GM12878 (cell line): ENCODE results near the gene PFKFB3. TPM values are rescaled to one million over a fixed set of nuclear protein-coding genes. Genes with fewer than 3 reads are reported as not detected.

Experiments used
- ATAC-seq: fragments of 200-7000 bp; cut with Tn5 transposase; 3 replicates; pipeline ENCODE4 v1.9.1; 2020; ENCODE audit warnings: mild to moderate bottlenecking, moderate library complexity
- BruUV-seq: library from RNA; stranded (reverse); fragments of 400-500 nt; replicated peaks from 2 replicates; lab custom pipeline; 2021; lab: Mats Ljungman, UMichigan
- CTCF ChIA-PET: fragments of 300-600 bp; sonication (Branson Sonifier 250); formaldehyde crosslinking; extraction: SDS; loops from one replicate; lab custom pipeline; 2021; ENCODE audit warnings: inconsistent platforms; lab: Yijun Ruan, JAX
- POLR2A ChIA-PET: fragments of 350-600 bp; formaldehyde crosslinking; extraction: SDS; loops from one replicate; lab custom pipeline; 2021; ENCODE audit warnings: inconsistent platforms; lab: Charles Lee
- RAD21 ChIA-PET: fragments of 300-600 bp; sonication (Branson Sonifier 250); formaldehyde crosslinking; loops from one replicate; lab custom pipeline; 2023; ENCODE audit warnings: antibody characterized with exemption; ENCODE audit not compliant: unreplicated experiment; lab: Charles Lee
- SMC1A ChIA-PET: fragments of 300-600 bp; sonication (Branson Sonifier 250); formaldehyde crosslinking; loops from one replicate; lab custom pipeline; 2023; ENCODE audit not compliant: unreplicated experiment, uncharacterized antibody; lab: Charles Lee
- DNase-seq: peaks from one replicate; pipeline ENCODE4 v3.0.0-alpha.2; 2011; ENCODE audit warnings: low read depth, low spot score
- FAIRE-seq: peaks from 3 replicates; lab custom pipeline; 2011; peaks lifted over from hg19 to GRCh38; lab: Jason Lieb, UNC
- H2AFZ ChIP-seq: 2 replicates; pipeline ENCODE4 v1.6.0; 2011; ENCODE audit warnings: low read depth, low read length, control low read depth; ENCODE audit not compliant: control insufficient read depth
- H3K27ac ChIP-seq: 2 replicates; pipeline ENCODE4 v1.5.1; 2011; ENCODE audit warnings: control low read depth; ENCODE audit not compliant: control insufficient read depth, insufficient read depth
- H3K27me3 ChIP-seq, 2 experiments: replicated peaks in 1 of 2; 2 replicates each; pipeline versions ENCODE4 v1.6.0 to v1.6.1; 2011; ENCODE audit warnings: low read length in 1 of 2; ENCODE audit not compliant: control insufficient read depth in 2 of 2, insufficient read depth in 2 of 2
- H3K36me3 ChIP-seq, 2 experiments: 2 replicates each; pipeline ENCODE4 v1.5.1; 2011; ENCODE audit warnings: low read length in 1 of 2; ENCODE audit not compliant: control insufficient read depth in 2 of 2, insufficient read depth in 2 of 2
- H3K4me1 ChIP-seq: 2 replicates; pipeline ENCODE4 v1.6.1; 2011; ENCODE audit warnings: mild to moderate bottlenecking, low read length, moderate library complexity, mixed read lengths; ENCODE audit not compliant: control insufficient read depth, insufficient read depth
- H3K4me2 ChIP-seq: 2 replicates; pipeline ENCODE4 v1.6.0; 2011; ENCODE audit warnings: control low read depth; ENCODE audit not compliant: control insufficient read depth, insufficient read depth
- H3K4me3 ChIP-seq: fragments of 200-600 bp; sonication (generic); 2 replicates; pipeline ENCODE4 v1.5.1; 2016
- H3K79me2 ChIP-seq: 2 replicates; pipeline ENCODE4 v1.6.0; 2011; ENCODE audit warnings: low read length; ENCODE audit not compliant: control insufficient read depth, insufficient read depth
- H3K9ac ChIP-seq: 2 replicates; pipeline ENCODE4 v1.8.0; 2011; ENCODE audit warnings: low read length, control low read depth, mixed read lengths; ENCODE audit not compliant: control insufficient read depth, insufficient read depth
- H3K9me3 ChIP-seq: replicated peaks from 3 replicates; pipeline ENCODE4 v1.5.1; 2011; ENCODE audit warnings: mild to moderate bottlenecking, low read length; ENCODE audit not compliant: control insufficient read depth, insufficient read depth
- H4K20me1 ChIP-seq: 2 replicates; pipeline ENCODE4 v1.6.0; 2011; ENCODE audit not compliant: control insufficient read depth, insufficient read depth
- NKRF ChIP-seq: fragments of 450-650 bp; conservative IDR thresholded peaks from 2 replicates; pipeline ENCODE4 v1.6.1; 2017; ENCODE audit warnings: mild to moderate bottlenecking, moderate library complexity
- PAX8 ChIP-seq: fragments of 450-650 bp; IDR thresholded peaks from 2 replicates; pipeline ENCODE4 v1.6.1; 2017; ENCODE audit warnings: mild to moderate bottlenecking, moderate library complexity
- POLR2A ChIP-seq: IDR thresholded peaks from 2 replicates; pipeline ENCODE4 v1.6.1; 2011; ENCODE audit warnings: low read depth, mild to moderate bottlenecking, low read length
- TARDBP ChIP-seq: IDR thresholded peaks from 2 replicates; pipeline ENCODE4 v1.6.1; 2016; ENCODE audit warnings: borderline replicate concordance
- ZBTB33 ChIP-seq: fragments of 450-650 bp; IDR thresholded peaks from 2 replicates; pipeline ENCODE4 v1.6.1; 2017; ENCODE audit warnings: mild to moderate bottlenecking
- ZNF207 ChIP-seq: fragments of 450-650 bp; IDR thresholded peaks from 2 replicates; pipeline ENCODE4 v1.6.1; 2014; ENCODE audit warnings: antibody characterized with exemption, mild to moderate bottlenecking, borderline replicate concordance
- ZNF24 ChIP-seq: fragments of 450-650 bp; IDR thresholded peaks from 2 replicates; pipeline ENCODE4 v1.6.1; 2017; ENCODE audit warnings: antibody characterized with exemption, mild to moderate bottlenecking
- WGBS: methylation state at CpG from one replicate; pipeline ENCODE4 v1.1.6; 2016; ENCODE audit warnings: low lambda C conversion rate; ENCODE audit not compliant: insufficient replicate concordance, insufficient coverage; ENCODE audit errors: missing lambda C conversion rate; 5-methylcytosine and 5-hydroxymethylcytosine counted together
- in situ Hi-C: fragments of 300-500 bp; cut with MboI; formaldehyde crosslinking; loops from 9 replicates; pipeline ENCODE4 v1.14.3; 2018; ENCODE audit warnings: mixed read lengths
- intact Hi-C: fragments of 100-400 bp; cut with micrococcal nuclease; formaldehyde crosslinking; loops from one replicate; pipeline ENCODE4 v1.14.2; 2022; ENCODE audit not compliant: unreplicated experiment
- polyA plus RNA-seq, 11 experiments: library from polyadenylated mRNA; depleted of rRNA in 4 of 11; unstranded in 6 of 11; stranded (reverse) in 5 of 11; fragments of >200 nt; fragmentation: Nextera tagmentation in 4 of 11; fragmentation: Illumina TruSeq in 1 of 11; extraction: Ambion mirVana in 4 of 11; extraction: Trizol in 1 of 11; gene quantifications; 1 replicate in 1 of 11; 2 replicates in 10 of 11; pipeline versions ENCODE4 v1.2.1 to v1.2.3, GENCODE V29; 2011 to 2016; ENCODE audit warnings: inconsistent platforms in 2 of 11, missing spikeins in 2 of 11, low read depth in 1 of 11
- total RNA-seq, 4 experiments: library from RNA; depleted of rRNA in 3 of 4; stranded (reverse); fragments of >200 nt in 3 of 4; fragmentation: Illumina TruSeq in 1 of 4; extraction: Trizol in 1 of 4; gene quantifications; 2 replicates each; pipeline versions ENCODE4 v1.2.1 to v1.2.3, GENCODE V29; 2013 to 2021
- TF ChIP-seq, protein P1 (sequence below): IDR thresholded peaks from 2 replicates; pipeline ENCODE4 v1.6.1; 2011; ENCODE audit warnings: low read depth, mild to moderate bottlenecking, low read length, moderate library complexity, borderline replicate concordance; ENCODE audit errors: extremely low read depth
- TF ChIP-seq, protein P2 (sequence below): IDR thresholded peaks from 2 replicates; pipeline ENCODE4 v1.6.1; 2012; ENCODE audit warnings: low read length, inconsistent platforms
- TF ChIP-seq, protein P3 (sequence below): IDR thresholded peaks from 2 replicates; pipeline ENCODE4 v1.6.1; 2012; ENCODE audit warnings: low read depth, low read length, improper control_type of control experiment

Gene PFKFB3
- total and polyA plus RNA-seq, 10 of the 15 experiments (the other 5 are each of a cell fraction or from before 2014, with no cell fraction given) = 1.6 to 46.7 (median 13.7) TPM

GRCh38 chr10:6197321-6197720 is 5.4 kb upstream of the PFKFB3 start:
- 68% methylated on average over 2 of the region's 2 CpGs for WGBS
- ATAC-seq = no peak
- Histone ChIP-seq H3K9ac (no peak overlapping the region), H4K20me1 (no peaks in the 10 kb centered on the region), H3K27me3 (no peaks in the 10 kb centered on the region), H3K27ac (no peak overlapping the region), H3K9me3 (no peaks in the 10 kb centered on the region), H3K4me3 (no peak overlapping the region), H3K79me2 (no peaks in the 10 kb centered on the region), H3K36me3 (no peaks in the 10 kb centered on the region), H3K4me2 (no peak overlapping the region), H2AFZ (no peak overlapping the region), H3K4me1 (peaks cover 4% of the 10 kb centered on the region)
- no peak for DNase-seq
- intact Hi-C loops (no loop called here), in situ Hi-C loops (no loop called here)
- BruUV-seq = no TSS peak
- ChIA-PET SMC1A (interaction anchor here (0.7 to 1.4 kb wide), 2 partner anchors 148 to 205 kb away, joined by 3 to 4 read pairs; no protein-coding TSS in a partner anchor), RAD21 (interaction anchor here (0.6 kb wide), 1 partner anchor 290 kb away, joined by 4 read pairs; no protein-coding TSS in a partner anchor), CTCF (interaction anchor here (1.1 kb wide), 1 partner anchor 205 kb away, joined by 3 read pairs; no protein-coding TSS in a partner anchor)
- FAIRE-seq = no peak
- TF ChIP-seq NKRF = no peak
- no peak for TF ChIP-seq ZNF24
- no peak for TF ChIP-seq PAX8
- TF ChIP-seq, all 136 proteins: peak for 0
- POLR2A ChIA-PET = no interaction called here

DNA sequence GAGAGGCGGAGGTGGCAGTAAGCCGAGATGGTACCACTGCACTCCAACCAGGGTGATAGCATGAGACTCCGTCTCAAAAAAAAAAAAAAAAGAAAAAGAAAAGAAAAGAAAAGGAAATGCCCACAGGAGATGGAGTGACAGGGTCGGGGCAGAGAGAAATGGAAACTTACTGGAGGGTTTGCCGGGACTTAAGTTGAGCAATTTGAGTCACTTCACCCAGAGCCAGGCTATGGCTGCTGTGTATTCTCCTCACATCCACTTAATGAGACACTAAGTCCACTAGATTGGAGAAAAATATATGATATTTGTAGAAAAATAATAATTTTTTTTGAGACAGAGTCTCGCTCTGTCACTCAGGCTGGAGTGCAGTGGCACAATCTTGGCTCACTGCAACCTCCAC is 4.6 kb upstream of the PFKFB3 start:
- Histone ChIP-seq H3K9me3 (no peaks in the 10 kb centered on the region), H3K4me2 (no peak overlapping the region), H2AFZ (no peak overlapping the region), H3K79me2 (no peaks in the 10 kb centered on the region), H4K20me1 (no peaks in the 10 kb centered on the region), H3K9ac (no peak overlapping the region), H3K27ac (no peak overlapping the region), H3K36me3 (no peaks in the 10 kb centered on the region), H3K27me3 (no peaks in the 10 kb centered on the region), H3K4me3 (no peak overlapping the region), H3K4me1 (peaks cover 5% of the 10 kb centered on the region)
- intact Hi-C loops = no loop called here
- CTCF ChIA-PET = interaction anchor here (1.5 to 5.2 kb wide), 4 partner anchors 25 to 480 kb away, joined by 3 to 217 read pairs (median 4); no protein-coding TSS in a partner anchor
- WGBS = 70% methylated on average over 6 of the region's 6 CpGs
- SMC1A ChIA-PET = interaction anchor here (1.1 to 2.7 kb wide), 2 partner anchors 92 to 203 kb away, joined by 4 to 10 read pairs; no protein-coding TSS in a partner anchor
- RAD21 ChIA-PET = no interaction called here
- no peak for ATAC-seq
- FAIRE-seq = no peak
- no peak for DNase-seq
- POLR2A ChIA-PET = interaction anchor here (0.5 to 1.1 kb wide), 2 partner anchors 61 to 100 kb away, joined by 3 to 10 read pairs; no protein-coding TSS in a partner anchor
- in situ Hi-C loops = no loop called here
- no TSS peak for BruUV-seq
- TF ChIP-seq TARDBP (no peak), ZNF207 (no peak), ZBTB33 (no peak), POLR2A (no peak)
- TF ChIP-seq, protein P1, sequence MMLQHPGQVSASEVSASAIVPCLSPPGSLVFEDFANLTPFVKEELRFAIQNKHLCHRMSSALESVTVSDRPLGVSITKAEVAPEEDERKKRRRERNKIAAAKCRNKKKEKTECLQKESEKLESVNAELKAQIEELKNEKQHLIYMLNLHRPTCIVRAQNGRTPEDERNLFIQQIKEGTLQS = no peak
- TF ChIP-seq, protein P2, sequence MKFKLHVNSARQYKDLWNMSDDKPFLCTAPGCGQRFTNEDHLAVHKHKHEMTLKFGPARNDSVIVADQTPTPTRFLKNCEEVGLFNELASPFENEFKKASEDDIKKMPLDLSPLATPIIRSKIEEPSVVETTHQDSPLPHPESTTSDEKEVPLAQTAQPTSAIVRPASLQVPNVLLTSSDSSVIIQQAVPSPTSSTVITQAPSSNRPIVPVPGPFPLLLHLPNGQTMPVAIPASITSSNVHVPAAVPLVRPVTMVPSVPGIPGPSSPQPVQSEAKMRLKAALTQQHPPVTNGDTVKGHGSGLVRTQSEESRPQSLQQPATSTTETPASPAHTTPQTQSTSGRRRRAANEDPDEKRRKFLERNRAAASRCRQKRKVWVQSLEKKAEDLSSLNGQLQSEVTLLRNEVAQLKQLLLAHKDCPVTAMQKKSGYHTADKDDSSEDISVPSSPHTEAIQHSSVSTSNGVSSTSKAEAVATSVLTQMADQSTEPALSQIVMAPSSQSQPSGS = no peak
- TF ChIP-seq, protein P3, sequence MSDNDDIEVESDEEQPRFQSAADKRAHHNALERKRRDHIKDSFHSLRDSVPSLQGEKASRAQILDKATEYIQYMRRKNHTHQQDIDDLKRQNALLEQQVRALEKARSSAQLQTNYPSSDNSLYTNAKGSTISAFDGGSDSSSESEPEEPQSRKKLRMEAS = no peak
